ENCODE results near the gene TTC22.

The TTC22 gene

GRCh38 chr1:54800899-54801759 lies at the start of gene TTC22:
TTC22 (minus strand) TSS chr1:54801323; CDS start chr1:54801163, 160 bp downstream.
- DNase-seq: peak; percentile 18

GRCh38 chr1:54850737-54851136 lies 49.6 kb upstream of the TTC22 start:
- DNase-seq: no peak

GRCh38 chr1:54850069-54850730 lies 49.1 kb upstream of the TTC22 start:
- no peak for DNase-seq

GRCh38 chr1:54849219-54850068 lies 48.3 kb upstream of the TTC22 start:
- no peak for DNase-seq

- no peak for DNase-seq
Measured at GRCh38 chr1:54848134-54848948, 47.2 kb upstream of the TTC22 start.

- DNase-seq: no peak
Measured at GRCh38 chr1:54846716-54847284, 45.7 kb upstream of the TTC22 start.

GRCh38 chr1:54846301-54846700 lies 45.2 kb upstream of the TTC22 start:
- DNase-seq: no peak

- no peak for DNase-seq
Measured at GRCh38 chr1:54845772-54846171, 44.6 kb upstream of the TTC22 start.

- DNase-seq: no peak
Measured at GRCh38 chr1:54844564-54844963, 43.4 kb upstream of the TTC22 start.

- no peak for DNase-seq
Measured at GRCh38 chr1:54843449-54843848, 42.3 kb upstream of the TTC22 start.

- no peak for DNase-seq
Measured at GRCh38 chr1:54842963-54843362, 41.8 kb upstream of the TTC22 start.

- no peak for DNase-seq
Measured at GRCh38 chr1:54842206-54842915, 41.2 kb upstream of the TTC22 start.

- DNase-seq: no peak
Measured at GRCh38 chr1:54839824-54840223, 38.7 kb upstream of the TTC22 start.

- no peak for DNase-seq
Measured at GRCh38 chr1:54838565-54839180, 37.5 kb upstream of the TTC22 start.

GRCh38 chr1:54837002-54837853 lies 36.1 kb upstream of the TTC22 start:
- peak; percentile 7 for DNase-seq

GRCh38 chr1:54836594-54836993 lies 35.5 kb upstream of the TTC22 start:
- DNase-seq: no peak

GRCh38 chr1:54835970-54836369 lies 34.8 kb upstream of the TTC22 start:
- DNase-seq: no peak

- no peak for DNase-seq
Measured at GRCh38 chr1:54835131-54835898, 34.2 kb upstream of the TTC22 start.

- DNase-seq: no peak
Measured at GRCh38 chr1:54834007-54834541, 33.0 kb upstream of the TTC22 start.

Measured in OCI-M1 (cell line).